PC-3 (cell line): ENCODE results near the gene KCNH4.

ENCODE experiments used
- CTCF ChIP-seq: fragments of 300-600 bp; sonication (generic); conservative IDR thresholded peaks from 2 replicates; pipeline ENCODE4 v1.5.1; 2017; ENCODE audit warnings: antibody characterized with exemption, low read depth, mild to moderate bottlenecking, low read length
- EZH2phosphoT487 ChIP-seq: fragments of 300-600 bp; sonication (generic); IDR thresholded peaks from 2 replicates; pipeline ENCODE4 v1.6.1; 2018; ENCODE audit warnings: mild to moderate bottlenecking, antibody characterized with exemption, low read length, borderline replicate concordance

- no peak for TF ChIP-seq CTCF
- TF ChIP-seq EZH2phosphoT487: no peak
Observed at GRCh38 chr17:42160531-42160910, 20.4 kb downstream of the KCNH4 start.
